Fibroblast of skin of left biceps (primary cell): ENCODE data around the gene IL3RA.
"Not testable (repeated sequence)": the region's sequence is repeated elsewhere in the genome, so short reads cannot be mapped to it uniquely, and the experiment has no call there.

Experiments used
- DNase-seq, 2 experiments: peaks; one replicate each; pipeline ENCODE4 v3.0.0-alpha.2; 2013; ENCODE audit warnings: low read depth in 2 of 2

The IL3RA gene

DNA sequence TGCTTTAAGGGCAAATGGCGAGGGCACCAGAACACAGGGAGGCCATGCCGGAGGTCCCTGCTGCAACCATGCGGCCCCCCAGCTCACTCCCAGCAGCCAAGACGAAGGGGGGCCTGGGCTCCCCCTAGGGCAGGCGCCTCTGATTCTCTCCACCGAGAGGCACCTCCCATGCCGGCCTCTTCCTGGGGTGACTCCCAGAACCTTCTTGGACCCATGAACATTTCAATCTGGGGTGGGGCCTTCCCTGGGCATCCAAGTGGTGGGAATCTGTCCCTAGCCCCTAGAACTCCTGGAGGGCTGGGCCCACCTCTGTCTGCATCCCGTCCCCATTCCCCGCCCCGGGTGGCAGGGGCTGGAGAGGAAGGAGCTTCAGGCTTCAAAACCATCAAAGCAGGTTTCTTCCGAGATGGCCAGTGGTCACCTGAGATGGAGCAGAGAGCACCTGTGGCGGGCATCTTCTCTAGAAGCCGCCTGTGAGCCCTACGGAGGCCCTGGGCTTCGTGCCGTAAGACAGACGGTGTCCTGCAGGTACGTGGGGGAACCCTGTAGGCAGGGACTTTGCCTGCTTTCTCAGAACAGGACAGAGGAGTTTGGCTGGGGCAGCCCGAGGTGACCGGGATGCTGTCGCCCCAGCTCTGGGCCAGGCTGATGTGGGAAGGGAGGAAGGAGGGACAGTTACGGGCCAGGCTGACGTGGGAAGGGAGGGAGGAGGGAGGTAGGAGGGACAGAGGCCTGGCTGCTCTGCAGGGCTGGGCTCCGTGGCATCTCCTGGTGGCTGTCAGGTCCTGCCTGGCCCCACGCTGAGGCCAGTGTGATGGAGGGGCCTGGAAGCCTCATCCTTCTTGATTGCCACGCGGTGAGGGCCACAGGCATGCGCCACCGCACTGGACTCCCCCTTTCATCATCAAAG, 62.1 kb downstream of the IL3RA start:
- DNase-seq, result no peak

DNA sequence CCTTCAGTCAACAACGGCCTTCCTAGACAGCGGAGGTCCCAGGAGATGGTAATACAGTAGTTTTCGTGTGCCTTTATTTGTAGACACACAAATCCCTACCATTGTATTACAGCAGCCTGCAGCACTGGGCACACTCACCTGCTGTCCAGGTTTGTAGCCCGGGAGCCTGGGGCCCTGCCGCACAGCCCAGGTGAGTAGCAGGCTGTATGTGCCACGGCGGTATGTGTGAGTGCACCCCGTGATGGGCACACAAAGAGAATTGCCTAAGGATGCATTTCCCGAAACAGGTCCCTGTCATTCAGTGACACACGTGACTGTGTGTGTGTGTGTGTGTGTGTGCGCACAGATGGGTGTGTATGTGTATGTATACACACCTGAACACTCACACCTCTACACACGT, 63.5 kb downstream of the IL3RA start:
- no peak for DNase-seq

DNA sequence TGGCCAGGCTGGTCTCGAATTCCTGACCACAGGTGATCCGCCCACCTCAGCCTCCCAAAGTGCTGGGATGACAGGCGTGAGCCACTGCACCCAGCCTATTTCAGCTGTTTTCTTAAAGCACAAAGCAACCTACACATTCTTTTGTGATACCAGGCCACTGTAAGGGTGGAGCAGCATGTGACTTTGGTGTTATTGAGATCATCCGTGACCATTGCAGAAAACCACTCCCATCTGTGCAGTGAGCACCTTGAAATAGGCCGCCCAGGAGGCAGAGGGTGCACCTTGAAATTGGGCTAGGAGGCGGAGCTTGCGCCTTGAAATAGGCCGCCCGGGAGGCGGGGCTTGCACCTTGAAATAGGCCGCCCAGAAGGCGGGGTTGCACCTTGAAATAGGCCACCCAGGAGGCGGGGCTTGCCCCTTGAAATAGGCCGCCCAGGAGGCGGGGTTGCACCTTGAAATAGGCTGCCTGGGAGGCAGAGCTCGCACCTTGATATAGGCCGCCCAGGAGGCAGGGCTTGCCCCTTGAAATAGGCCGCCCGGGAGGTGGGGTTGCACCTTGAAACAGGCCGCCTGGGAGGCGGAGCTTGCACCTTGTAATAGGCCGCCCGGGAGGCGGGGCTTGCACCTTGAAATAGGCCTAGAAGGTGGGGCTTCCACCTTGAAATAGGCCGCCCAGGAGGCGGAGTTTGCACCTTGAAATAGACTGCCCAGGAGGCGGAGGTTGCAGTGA, 64.3 kb downstream of the IL3RA start:
- DNase-seq, result no peak

DNA sequence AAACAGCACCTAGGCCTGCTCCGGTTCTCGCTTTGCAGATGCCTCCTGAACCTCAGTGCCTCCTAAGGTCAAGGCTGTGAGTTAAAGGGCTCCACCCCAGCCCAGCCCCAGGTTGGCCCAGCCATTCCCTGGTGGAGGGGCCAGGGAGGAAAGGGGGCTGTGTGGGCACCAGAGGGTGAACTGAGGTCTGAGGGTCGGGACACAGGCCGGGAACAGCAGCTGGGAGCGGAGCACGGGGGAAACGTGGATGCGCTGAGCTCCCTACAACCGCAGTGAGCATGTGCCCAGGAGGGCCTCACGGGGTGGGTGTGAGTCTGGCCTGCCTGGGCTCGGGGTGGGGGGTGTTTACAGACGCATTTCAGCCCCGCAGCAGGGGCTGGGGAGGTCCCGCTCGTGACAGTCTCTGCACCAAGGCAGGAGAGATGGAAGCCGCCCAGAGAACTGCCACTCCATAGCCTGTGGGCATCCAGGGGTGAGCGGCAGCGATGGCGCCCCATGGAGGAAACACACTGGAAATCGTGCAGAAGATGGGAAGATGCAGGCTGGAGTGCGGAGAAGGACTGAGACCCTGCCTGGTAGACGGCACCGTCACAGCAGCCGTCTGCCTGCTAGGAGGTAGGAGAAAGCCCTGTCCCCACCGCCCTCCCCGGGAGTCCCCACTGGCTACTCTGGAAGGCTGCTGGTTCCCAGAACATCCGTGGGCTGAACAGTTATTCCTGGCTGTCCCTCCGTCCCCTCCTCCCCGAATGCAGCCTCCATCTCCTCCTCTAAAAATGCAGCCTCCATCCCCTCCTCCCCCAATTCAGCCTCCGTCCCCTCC, 65.2 kb downstream of the IL3RA start:
- no peak for DNase-seq

DNA sequence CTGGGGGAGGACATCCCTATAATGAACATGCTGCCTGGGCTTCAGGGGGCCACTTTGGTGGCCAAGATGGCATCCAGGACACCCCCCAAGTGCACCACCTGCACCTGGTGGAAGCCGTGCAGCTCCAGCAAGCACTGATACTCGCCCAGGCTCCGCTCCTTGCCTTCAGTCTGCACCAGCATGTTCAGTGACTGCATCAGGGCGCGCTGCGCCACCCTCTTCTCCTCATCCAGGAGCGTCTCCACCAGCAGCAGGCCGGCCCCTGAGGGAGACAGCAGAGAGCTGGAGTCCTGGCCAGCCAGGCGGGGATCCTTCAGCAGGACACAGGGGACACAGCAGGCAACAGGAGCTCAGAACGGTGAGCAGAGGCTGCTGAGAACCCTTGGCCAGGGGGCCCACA, 66.6 kb downstream of the IL3RA start:
- no peak for DNase-seq

DNA sequence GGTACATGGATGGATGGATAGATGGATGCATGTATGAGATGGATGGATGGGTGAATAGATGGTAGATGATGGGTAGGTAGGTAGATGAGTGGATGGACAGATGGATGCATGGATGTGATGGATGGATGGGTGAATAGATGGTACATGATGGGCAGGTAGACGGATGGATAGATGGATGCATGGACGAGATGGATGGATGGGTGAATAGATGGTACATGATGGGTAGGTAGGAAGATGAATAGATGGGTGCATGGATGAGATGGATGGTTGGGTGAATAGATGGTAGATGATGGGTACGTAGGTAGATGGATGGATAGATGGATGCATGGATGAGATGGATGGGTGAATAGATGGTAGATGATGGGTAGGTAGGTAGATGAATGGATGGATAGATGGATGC, 67.3 kb downstream of the IL3RA start:
- DNase-seq, result not testable (repeated sequence)

DNA sequence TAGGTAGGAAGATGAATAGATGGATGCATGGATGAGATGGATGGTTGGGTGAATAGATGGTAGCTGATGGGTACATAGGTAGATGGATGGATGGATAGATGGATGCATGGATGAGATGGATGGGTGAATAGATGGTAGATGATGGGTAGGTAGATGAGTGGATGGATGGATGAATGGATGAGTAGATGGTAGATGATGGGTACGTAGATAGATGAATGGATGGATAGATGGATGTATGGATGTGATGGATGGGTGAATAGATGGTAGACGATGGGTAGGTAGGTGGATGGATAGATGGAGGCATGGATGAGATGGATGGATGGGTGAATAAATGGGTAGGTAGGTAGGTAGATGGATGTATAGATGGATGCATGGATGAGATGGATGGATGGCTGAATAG, 69.2 kb downstream of the IL3RA start:
- not testable (repeated sequence) for DNase-seq

DNA sequence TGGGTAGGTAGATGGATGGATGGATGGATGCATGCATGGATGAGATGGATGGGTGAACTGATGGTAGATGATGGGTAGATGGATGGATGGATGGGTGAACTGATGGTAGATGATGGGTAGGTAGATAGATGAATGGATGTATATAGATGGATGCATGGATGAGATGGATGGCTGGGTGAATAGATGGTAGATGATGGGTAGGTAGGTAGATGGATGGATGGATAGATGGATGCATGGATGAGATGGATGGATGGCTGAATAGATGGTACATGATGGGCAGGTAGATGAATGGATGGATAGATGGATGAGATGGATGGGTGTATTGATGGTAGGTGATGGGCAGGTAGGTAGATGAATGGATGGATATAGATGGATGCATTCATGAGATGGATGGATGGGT, 70.5 kb downstream of the IL3RA start:
- DNase-seq, result no peak

DNA sequence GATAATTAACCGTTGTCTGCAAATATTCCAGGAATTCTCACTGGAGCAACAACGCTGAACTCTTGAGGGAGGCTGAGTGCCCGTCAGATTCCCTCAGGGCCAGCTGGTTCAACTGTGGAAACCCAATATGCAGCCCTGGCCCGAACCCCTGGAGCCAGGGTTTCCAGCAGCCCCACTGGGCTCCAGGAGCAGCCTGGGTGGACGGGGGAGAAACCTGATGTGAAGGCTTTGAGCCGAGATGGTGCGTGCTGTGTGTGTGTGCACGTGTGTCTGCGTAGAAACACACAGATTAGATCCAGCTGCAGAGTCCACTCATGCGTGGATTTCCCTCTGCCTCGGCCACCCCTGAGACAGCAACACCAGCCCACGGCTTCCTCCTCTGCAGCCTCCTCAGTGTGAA, 74.7 kb downstream of the IL3RA start:
- DNase-seq, result no peak

DNA sequence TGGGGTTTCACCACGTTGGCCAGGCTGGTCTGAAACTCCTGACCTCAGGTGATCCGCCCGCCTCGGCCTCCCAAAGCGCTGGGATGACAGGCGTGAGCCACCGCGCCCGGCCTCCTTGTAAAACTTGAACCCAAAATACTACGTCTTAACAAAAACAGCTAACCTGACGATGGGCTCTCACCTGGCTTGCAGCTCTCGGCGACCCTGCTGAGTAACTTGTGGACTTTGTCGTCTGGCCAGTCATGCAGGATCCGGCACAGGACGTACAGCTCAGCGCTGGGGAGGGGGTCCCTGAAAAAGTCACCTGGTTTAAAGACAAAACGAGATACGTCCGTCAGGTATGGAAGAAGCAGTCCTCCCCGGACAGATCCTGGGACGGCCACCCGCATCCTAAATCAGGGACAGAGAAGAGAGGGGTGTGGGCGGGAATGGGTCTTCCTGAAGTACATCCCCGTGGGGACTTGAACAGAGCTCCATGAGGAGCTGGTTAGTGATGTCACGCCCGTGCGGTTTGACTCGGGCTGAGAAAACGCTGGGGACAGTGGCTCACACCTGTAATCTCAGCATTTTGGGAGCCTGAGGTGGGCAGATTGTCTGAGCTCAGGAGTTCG, 76.1 kb downstream of the IL3RA start:
- no peak for DNase-seq

DNA sequence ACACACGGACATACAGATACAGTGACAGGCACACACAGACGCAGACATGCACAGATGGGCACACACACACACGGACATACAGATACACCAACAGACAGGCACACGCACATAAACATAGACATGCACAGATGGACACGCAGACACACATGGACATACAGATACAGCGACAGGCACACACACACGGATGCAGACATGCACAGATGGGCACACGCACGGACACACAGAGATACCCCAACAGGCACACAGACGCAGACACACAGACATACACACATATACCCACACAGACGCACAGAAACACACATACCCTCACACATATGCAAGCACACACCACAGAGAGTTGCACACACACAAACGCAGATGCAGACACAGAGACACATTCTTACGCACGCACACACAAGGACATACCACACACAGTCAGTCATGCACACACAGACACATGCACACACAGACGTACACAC, 79.8 kb downstream of the IL3RA start:
- no peak for DNase-seq

DNA sequence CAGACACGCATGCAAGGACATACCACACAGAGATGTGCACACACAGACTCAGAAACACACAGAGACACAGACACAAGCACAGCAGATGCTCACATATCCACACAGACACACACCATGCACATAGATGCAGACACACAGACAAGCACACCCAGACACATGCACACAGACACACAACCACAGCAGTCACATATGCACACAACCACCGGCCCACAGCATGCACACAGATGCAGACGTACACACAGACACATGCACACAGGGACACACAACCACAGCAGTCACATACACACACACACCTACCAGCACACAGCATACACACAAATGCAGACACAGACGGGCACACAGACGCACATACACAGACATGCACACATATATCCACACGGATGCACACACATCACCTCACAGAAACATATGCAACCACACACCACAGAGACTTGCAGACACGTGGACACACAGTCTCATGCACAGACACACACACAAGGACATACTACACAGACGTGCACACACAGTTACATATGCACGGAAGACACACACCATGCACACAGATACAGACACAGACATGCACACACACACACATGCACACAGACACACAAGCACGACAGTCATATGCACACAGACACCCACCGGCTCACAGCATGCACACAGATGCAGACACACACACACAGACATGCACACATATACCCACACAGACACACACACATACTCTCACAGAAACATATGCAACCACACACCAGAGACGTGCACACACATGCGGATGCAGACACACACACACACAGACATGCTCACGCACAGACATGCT, 80.6 kb downstream of the IL3RA start:
- no peak for DNase-seq

DNA sequence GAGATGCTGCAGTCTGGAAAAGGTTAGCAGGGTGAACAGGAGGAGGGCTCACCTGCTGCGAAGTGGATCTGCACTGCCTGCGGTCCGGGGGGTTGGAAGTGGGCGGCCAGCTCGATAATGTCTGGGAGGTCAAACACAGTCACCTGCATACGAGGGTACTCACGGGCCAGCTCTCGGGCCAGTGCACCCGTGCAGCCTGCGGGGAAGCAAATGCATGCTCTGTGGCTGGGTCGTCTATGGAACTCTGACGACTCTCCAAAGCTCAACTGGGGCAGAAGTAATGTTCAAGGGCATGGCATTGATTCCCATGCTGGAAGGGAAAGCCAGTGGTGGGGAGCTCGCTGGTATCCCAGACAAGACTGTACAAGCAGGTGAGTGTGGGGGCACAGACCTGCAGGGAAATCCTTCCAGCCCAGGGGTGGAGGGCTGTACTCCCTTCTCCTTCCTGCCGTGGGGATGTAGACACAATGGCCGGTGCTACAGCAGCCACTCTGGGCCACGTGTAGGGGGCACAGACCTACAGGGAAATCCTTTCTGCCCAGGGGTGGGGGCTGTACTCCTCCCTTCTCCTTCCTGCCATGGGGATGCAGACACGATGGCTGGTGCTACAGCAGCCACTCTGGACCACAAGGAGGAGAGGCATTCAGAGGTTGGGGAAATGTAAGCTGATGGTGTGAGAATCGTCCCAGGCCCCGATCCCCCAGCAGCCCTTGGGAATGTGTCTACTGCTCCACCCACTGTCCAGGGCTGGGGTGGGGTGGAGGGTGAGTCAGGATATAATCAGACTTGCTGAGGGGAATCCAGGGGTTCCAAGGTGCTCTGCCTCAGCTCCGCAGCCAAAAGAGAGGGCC, 81.6 kb downstream of the IL3RA start:
- DNase-seq, result no peak

DNA sequence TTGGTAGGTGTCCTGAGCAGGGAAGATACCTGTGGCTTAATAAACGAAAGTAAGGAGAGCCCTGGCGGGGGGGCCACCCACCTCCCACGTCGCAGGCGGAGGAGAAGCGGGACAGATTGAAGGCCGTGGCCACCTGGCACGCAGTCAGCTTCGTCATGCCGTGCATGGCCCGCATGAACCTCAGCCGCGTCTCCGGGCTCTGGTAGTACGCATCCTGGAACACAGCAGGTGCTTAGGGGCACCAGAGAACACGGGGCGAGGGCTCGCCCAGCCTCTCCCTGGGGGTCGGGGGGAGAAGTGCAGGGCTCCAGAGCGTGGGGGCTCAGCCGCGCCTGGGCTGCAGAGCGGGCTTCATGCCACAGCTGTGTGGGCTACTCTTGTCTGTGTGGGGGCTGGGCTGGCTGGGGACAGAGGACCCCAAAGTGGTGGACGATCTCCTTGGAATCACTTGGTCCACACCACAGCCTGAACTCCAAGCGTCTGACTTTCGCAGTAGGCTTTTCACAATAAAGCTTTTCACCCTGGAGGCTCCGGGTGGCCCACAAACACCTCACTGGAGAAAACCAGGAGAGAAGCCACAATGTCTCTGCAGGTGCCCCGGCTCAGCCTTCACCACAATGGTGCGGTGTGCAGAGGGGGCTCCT, 82.4 kb downstream of the IL3RA start:
- DNase-seq, result no peak

DNA sequence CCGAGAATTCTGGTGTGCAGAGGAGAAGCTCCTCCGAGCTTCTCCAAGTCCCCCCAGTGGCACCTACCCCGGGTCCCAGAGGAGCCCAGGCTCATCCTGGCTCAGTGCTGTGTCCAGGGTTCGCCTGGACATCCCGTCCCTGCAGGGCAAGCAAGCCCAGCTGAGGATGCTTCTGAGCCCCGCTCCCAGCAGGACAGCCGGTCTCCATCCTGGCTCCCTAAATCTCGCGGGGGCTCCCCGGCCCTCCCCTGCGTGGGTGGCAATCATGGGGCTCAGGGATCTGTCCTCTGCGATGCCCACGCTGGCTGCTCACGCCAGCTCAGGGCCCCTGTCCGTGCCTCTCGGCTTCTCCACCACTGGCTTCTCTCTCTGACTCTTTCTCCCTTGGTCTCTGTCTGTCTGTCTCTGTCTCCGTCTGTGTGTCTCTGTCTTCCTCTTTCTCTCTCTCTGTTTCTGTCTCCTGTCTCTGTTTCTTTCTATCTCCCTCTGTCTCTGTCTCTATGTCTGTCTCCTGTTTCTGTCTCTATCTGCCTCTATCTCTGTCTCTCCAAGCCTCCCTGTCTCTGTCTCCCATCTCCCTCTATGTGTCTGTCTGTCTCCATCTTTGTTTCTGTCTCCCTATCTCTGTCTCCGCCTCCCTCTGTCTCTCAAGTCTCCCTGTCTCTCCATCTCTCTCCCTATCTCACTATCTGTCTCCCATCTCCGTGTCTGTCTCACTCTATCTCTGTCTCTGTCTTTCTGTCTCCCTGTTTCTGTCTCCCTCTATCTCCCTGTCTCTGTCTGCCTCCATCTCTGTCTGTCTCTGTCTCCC, 83.2 kb downstream of the IL3RA start:
- no peak for DNase-seq

DNA sequence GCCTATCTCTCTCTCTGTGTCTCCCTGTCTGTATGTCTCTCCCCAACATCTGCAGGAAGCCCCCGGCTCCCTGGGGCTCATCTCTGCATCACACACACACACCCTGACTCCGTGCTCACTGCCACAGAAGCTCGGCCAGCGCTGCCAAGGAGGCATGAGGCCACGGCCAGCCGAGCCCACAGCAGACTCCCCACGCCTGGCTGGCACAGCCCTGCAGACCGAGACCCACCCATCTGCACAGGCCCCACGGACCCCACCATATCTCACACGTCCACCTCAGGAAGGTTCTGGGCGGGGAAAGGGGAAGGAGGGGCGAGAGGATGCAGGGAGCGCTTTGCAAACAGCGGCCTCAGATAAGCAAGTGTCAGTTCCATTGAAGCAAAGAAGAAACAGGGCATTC, 83.8 kb downstream of the IL3RA start:
- DNase-seq, result no peak

DNA sequence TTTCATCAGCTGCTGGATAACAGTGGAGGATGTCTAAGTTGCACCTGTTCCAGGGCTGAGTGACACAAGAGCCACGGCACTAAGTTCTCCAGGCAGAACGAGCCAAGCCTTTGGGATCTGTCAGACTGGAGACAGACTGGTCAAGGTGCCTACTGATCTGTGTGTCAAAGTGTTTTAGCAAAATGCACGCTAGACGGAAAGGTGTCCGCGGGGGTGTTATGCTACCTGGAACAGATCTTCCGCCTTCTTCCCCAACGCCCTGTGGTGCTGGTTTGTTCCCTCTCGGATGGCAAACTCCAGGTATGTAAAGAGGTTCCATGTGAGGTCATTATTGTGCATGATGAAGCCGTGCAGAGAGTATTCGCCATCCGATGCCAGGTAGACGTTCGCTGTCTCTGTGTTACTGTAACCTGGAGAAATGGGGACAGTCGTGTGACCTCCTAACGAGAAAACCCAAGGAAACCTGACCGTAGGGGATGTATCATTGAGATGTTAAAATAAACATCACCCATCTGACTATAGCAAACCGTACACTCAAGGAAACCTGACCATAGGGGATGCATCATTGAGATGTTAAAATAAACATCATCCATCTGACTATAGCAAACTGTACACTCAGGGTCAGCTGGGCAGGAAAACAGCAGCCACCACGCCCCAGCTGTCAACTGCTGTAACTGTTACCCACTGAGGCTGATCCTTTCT, 85.0 kb downstream of the IL3RA start:
- no peak for DNase-seq

DNA sequence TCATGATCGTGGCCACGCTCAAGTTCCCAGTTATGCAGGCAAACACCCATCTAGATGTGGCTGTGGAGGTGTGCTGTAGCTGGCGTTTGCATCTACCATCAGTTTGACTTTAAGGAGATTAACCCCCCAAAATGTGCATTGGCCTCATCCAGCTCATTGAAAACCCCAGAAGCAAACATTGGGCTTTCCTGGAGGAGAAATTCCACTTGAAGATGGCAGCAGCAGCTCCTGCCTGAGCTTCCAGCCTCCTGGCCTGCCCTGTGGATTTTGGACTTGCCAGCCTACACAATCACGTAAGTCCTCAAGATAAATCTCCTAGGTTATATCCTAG, 85.5 kb downstream of the IL3RA start:
- DNase-seq, result no peak
